ENCODE results near the gene ATG13.

Gene ATG13

DNA sequence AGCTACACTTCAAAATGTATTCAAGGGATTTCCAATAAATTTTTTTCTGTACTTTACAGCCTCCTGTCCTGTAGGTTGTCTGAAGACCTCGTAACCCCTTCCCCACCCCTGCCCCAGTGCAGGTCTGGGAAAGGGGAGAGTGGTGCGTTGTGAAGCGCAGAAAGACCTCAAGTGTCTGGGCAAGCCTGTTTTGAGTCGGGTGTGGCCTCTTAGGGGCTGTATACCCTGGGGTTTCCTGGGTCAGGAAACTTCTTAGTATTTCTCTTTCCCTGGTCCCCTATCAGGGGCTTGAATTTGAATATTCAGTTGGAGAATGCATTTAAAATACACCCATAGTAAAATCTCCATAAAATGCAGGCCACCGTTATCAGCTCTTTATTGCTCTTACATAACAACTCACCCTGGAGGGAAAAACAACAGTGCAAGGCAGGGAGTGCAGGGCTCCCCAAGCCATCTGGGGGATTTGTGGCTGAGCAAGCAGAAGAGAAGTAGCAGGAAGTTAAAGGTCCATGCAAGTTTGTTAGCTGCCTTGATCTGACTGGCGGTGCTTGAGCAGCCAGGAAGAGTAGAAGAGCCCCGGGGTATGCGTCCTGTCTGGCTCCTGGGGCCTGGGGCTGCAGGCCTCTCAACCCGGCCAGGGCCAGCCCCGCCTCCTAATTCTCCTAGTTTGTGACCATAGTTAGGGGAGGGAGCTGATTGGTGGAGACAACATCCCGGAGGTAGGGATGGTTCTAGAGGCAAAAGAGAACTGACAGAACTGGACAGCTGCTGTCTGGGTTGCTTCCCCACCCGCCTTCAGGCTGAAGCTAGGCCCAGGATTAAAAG, 57.3 kb downstream of the ATG13 start:
- DNase-seq (ENCODE audit: insufficient read length, low spot score) (no peak), FAIRE-seq (no peak)

DNA sequence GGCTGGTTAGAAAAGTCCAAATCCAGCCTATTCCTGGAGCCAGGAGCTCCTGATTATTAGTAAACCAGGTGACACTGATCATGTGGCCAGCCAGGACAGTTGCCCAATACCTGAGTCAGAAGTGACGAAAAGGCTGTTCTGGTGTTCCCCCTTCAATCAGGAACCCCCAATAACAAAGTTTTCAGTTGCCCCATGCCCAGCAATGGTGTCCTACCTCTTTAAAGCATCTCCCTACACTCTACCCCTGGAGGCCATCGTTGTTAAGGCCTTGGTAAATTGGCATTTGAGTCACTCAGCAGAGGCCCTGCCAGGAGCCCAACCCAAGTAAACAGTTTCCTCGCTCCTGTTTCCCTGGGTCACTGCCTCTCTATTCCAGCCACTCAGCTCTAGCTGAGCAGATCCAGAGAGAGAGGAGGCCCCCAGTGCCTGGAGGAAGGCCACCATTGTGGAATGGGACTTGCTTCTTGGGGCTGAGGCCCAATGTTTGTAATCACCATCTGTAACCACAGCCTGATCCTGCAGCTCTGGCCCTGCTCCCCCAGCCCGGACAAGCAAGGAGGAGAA, 58.0 kb downstream of the ATG13 start:
- DNase-seq (ENCODE audit: insufficient read length, low spot score) (no peak), FAIRE-seq (no peak)

DNA sequence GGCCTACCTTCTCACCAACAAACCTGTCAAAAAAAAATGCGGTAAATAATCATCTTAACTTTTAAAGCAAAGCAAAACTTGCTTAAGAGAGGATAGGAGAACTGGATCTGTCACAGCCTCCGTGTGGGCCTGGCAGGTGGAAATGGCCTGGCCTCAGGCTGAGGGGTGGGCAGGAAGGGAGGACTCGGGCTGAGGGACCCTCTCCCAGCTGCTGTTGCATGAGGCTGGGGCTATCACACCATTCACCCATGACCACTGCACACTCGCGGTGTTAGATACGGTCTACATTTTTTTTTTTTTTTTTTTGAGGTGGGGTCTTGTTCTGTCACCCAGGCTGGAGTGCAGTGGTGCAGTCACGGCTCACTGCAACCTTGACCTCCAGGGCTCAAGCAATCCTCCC, 58.6 kb downstream of the ATG13 start:
- DNase-seq (ENCODE audit: insufficient read length, low spot score) (no peak), FAIRE-seq (no peak)

DNA sequence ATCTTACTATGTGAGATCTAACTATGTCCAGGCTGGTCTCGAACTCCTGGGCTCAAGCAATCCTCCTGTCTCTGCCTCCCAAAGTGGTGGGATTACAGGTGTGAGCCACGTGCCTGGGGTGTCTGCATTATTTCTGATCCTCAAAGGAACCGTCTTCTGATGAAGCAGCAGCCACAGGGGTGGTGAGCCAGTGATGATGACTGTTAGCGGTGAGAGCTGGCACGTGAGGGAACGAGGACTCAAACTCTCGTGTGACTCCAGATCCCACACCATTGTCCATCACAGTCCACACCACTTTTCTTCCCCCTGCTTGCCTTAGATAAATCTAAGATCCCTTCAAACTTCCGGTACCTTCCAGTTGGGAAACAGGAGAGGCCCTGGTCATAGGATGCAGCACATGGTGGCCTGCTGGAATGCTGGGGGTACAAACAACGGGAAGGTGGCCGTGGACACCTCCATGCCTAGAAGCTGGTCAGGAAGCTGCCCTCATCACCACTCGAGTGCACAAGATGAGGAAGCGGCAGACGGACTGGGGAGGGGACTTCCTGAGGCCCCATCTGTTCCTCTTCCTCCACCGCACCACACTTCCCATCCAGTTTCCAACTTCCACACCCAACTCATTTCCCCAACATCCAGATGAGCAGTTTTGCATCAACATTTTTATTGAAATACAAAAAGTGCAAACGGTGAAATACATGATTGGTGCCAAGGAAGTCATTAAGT, 59.2 kb downstream of the ATG13 start:
- FAIRE-seq (no peak), DNase-seq (ENCODE audit: insufficient read length, low spot score) (no peak)

DNA sequence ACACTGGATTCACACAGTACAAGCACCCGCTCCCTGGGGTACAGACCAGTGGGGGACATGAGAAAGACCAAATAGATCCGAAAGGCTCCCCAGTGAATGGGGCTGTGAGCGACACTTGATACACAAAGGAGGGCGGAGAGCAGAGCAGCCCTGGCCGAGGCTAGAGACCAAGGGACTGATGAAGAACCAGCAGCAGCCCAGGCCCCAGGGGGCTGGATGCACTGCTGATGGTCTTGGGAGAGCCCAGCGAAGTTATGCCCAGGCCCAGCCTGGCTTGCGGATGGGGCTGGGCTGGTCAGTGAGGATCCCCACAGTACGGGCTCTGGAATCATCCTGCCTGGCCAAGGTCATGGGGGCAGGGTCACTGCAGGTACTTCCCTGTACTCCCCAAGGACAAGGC, 59.8 kb downstream of the ATG13 start:
- no peak for FAIRE-seq

DNA sequence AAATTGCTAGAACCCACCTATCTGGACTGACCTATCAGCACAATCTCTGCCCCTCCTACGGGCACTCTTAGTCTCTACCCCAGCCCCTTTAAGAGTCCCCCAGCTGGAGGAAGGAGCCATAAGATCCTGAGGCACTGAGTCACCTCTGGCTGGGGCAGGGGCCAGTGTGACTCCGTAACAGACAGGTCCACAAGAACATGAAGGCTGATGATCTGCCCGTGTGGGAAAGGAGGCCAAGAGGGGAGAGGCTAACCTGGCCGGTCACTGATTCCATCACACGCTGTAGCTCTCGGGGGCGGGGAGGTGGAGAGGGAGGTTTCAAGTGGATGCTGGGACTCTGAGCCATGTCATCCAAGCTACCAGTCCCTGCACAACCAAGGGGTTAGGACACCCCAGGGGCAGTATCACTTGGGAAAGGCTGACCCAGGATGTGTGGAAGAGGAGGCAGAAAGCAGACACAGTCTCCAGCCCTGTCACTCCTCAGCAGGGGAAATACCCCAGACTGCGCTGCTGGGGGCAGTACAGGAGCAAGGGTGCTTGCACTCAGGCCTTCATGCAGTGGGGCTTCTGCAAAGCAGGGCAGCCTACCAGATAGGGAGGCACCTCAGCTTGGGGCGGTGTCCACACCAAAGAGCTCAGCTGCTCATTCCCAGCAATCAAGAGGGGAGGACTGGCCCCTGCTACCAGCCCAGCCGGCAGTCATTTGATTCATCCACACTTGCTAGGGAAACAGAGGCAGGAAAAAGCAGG, 60.8 kb downstream of the ATG13 start:
- no peak for DNase-seq (ENCODE audit: insufficient read length, low spot score)
- no peak for FAIRE-seq

More for the DNA sequence above, 59.8 kb downstream of the ATG13 start:
- no peak for DNase-seq (ENCODE audit: insufficient read length, low spot score)

DNA sequence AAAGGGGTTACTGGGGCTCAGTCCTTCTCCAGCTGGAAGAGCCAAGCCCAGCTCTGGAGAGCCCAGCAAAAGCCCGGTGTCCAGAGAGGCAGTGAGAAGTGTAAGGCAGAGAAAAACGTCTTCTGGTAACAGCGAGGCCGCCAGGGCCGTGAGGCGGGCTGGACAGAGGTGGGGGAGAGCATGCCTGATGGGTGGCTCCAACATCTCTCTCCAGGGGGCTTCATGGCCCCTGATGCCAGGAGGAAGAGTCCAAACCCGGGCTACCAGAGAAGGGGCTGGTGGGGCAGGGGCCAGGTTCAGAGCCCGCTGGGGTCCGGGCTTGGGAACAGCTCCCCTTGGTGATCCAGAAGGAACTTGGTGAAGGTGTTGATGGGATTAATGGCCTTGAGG, 61.4 kb downstream of the ATG13 start:
- FAIRE-seq (no peak), DNase-seq (ENCODE audit: insufficient read length, low spot score) (no peak)

DNA sequence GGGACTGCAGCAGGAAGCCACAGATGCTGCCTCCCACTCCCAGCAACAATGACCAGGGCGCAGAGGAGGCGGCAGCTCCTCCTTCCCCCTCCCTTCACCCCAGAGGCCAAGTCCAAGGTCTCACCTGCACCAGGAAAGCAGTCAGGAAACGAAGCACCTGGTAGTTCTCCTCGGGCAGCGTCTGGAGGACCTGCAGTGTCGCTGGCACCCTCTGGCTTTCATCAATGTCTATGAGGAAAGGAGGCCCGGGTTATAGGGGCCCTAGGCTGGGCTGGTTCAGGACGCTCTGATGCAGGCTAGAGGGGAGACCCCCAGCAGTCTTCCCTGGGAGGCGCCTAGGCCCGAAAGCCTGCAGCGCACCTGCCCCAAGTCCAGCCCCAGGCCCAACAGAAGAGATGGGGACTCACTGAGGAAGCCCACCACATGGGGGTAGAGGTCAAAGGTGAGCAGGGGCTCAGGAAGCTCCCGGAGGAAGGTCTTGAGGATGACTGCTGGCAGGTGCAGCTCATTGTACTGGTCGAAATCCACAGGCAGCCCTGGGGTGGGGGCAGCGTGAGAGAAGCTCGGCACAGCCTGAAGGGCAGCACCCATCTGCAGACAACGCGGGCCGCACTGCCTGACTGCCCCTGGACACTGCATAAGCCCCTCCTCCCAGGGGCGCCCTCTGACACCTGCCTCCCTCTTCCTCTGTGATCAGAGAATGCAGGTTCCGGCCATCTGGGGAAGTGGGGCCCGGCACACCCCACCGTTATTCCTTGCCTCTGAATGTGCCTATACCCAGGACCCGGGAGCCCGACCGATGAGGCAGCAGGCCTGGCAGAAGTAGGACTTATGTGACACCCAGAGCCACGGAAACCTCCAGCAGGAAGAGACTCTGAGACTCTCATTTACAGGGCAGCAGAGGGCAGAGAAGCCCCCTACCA, 62.1 kb downstream of the ATG13 start:
- FAIRE-seq: no peak

DNA sequence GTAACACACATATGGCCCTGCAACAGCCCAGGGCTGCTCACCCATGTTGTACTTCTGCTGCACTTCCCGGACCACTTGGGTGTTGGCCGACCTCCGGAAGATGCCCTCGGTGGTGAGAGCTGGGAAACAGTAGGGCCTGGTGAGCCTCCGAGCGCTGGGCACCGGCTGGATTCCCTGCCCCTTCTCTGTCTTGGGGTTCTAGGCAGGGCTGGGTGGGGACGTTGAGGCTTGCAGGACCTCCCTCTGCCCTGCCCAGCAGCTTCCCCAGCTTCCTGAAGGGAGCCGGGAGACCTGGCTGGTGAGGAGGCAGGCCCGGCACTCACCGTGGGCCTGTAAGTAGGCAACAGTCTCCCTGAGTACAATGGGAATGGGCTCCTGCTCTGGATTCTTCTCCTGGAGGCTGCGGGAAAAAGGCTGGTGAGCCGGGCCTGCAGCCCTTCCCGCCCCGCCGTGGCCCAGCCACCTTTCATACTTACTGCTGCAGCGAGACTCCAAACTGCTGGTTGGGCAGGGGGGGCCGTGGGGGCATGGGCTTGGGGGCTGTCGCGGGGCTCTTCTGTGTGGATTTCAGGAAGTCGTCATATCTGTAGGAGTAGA, 62.9 kb downstream of the ATG13 start:
- no peak for DNase-seq (ENCODE audit: insufficient read length, low spot score)
- FAIRE-seq: no peak

More for the DNA sequence above, 62.1 kb downstream of the ATG13 start:
- no peak for DNase-seq (ENCODE audit: insufficient read length, low spot score)

DNA sequence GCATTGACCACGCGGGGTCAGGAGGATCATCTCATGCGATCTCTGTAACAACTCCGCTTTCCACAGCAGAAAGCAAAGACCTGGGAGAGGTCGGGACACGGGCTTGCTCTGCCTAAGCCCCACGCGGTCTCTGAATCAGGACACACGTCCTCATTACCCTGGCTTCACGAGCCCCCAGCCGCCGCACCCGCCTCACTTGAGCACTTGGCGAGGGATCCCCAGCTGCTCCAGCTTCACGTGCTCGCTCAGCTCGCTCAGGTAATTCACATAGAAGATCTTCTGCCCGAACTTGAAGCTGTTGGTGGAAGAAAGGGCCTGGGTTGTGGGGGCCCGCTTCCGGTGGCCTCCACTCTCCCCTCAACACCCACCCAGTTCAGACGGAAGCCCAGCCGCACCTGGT, 63.5 kb downstream of the ATG13 start:
- FAIRE-seq (no peak), DNase-seq (ENCODE audit: insufficient read length, low spot score) (no peak)

DNA sequence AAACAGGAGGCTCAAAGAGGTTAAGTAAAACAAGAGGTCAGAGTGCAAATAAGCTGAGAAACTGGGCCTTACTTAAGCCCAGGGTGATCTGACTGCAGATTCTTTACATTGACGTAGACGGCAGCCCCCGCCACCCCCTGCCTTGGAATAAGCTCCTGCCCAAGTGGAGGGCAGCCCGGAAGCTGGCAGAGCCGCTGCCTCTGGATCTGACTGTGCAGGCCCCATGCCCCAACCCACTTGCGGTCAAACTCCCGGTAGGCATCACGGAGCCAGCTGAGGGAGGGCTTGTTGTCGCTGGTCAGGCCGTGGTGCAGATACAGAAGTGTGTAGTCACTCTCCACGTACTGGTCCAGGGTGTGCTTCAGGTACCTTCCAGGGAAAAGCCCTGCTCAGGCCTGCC, 64.5 kb downstream of the ATG13 start:
- no peak for DNase-seq (ENCODE audit: insufficient read length, low spot score)
- FAIRE-seq: no peak

DNA sequence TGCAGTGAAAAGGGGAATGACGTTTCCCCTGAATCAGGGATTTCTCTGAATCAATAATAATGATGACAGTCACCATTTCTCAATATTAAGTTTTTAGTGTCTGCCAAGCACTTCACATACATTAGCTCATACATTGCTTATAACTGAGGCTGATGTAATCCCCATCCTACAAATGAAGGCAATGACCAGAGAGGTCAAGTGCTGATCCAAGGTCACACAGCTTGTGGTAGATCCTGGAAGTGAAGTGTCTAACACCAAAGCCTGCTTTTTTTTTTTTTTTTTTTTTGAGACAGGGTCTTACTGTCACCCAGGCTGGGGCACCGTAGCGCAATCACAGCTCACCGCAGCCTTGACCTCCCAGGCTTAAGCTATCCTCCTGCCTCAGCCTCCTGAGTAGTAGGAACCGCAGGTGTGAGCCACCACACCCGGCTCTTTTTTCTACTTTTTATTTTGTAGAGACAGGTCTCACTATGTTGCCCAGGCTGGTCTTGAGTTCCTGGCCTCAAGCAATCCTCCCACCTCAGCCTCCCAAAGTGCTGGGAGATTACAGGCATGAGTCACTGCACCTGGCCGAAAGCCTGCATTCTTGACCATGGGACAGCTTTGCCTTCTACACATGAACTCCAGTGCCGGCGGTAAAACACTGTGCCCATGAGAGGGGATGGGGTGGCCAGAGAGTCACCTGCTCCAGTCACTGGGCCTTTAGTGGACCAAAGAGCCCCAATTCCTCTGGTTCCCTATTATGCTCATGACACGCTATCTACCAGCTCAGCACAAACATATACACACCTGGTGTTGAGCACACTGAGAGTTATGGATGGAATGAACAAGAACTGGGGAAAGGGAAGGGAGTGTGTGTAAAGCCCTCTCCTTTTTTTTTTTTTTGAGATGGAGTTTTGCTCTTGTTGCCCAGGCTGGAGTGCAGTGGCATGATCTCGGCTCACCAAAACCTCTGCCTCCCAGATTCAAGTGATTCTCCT, 65.7 kb downstream of the ATG13 start:
- FAIRE-seq (no peak), DNase-seq (ENCODE audit: insufficient read length, low spot score) (no peak)

DNA sequence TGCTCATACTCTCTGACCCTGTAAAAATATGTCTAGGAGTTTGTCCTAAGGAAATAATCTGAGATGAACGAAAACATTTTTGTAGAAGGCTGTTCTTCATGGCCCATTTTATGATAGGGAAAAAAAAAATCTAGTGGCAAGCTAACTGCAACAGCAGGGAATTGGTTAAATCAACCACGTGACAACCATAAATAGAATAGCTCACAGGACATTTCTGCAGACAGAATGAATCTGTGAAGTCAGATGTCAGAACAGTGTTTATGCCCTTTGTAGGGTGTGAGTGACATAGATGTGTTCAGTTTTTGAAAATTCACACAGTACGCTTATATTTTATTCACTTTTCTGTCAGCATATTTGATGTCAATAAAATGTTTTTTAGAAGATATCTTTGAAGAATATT, 67.0 kb downstream of the ATG13 start:
- no peak for DNase-seq (ENCODE audit: insufficient read length, low spot score)
- no peak for FAIRE-seq

DNA sequence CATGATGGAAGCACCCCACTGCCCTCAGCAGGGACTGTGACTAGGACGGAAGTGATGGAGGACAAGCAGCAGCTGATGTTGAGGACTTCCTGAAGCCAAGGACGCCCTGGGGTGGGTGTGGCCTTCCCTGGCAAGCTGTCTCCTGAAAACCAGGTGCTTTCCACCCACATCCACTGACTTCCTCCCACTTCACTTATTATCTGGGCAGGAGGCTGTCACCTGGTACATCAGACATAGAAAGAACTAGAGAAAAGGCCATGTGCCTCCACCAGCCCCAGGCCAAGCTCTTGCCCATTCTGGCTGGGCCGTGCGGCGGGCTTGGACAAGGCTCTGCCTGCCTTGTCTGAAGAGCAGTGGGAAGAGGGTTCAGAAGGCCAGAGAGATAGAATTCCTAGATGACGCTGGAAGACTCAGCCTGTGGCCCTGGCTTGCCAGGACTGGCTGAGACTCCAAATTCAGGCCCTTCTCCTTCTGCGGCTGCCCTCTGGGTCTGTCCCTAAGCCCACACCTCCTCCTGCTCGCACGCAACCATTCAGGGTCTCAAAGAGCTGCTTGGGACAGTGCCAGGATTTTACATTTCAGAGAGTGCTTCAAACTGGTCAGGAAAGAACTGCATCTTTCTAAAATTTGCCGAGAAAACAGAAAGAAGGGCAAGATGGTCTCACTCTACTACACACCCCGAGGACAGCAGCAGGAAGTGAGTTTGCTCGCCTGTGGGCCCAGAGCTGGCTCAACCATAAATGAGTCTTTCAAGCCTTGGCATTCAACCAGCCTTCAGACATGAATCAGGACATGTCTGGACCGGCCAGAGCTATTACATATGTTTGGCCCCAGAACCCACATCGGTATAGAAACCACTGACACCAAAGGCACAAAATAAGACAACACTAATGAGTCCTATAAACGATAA, 69.8 kb downstream of the ATG13 start:
- FAIRE-seq (no peak), DNase-seq (ENCODE audit: insufficient read length, low spot score) (no peak)

DNA sequence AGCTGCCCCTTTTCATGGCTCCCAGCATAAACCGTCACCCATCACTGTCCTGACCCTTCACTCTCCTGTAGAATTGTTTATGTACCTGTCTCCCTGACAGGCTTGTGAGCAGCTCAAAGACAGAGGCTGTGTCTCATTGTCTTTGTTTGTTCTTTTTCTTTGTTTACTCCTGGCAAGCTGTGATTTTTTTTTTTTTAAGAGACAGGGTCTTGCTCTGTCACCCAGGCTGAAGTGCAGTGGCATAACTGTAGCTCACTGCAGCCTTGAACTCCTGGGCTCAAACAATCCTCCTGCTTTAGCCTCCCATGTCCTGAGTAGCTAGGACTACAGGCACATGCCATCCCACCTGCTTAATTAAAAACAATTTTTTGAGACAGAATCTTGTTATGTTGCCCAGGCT, 73.3 kb downstream of the ATG13 start:
- FAIRE-seq (no peak), DNase-seq (ENCODE audit: insufficient read length, low spot score) (no peak)

DNA sequence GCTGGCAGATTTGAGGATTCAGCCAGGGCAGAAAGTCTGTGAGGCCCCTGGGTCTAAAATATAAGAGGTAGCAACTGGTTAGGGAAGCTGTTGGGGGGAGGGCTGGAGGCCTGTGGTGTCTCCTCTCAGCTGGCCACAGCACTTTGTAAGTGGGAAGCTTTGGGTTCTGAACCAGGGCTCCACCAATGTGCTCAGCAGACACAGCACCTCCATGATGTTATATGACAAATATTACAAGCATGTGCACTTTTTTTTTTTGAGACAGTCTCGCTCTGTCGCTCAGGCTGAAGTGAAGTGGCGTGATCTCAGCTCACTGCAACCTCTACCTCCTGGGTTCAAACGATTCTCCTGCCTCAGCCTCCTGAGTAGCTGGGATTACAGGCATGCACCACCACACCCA, 75.1 kb downstream of the ATG13 start:
- DNase-seq (ENCODE audit: insufficient read length, low spot score) (no peak), FAIRE-seq (no peak)

DNA sequence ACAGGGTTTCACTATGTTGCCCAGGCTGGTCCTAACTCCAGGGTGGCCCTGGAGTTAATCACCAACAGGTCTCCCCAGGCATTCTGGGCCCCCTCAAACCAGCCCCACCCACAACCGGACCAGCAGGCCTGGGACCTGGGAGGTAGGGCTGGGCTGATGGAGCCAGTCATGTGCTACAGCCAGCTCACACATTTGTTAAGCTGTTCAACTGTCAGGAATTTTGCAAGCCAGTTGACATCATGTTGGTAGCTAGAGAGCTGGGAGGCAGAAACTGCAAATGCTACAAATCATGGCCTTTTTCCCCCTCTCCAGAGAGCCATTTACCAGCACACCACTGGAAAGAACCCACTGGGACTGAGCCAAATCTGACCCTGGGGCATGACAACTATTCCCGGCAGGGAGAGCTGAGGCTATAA, 76.3 kb downstream of the ATG13 start:
- FAIRE-seq (no peak), DNase-seq (ENCODE audit: insufficient read length, low spot score) (no peak)

DNA sequence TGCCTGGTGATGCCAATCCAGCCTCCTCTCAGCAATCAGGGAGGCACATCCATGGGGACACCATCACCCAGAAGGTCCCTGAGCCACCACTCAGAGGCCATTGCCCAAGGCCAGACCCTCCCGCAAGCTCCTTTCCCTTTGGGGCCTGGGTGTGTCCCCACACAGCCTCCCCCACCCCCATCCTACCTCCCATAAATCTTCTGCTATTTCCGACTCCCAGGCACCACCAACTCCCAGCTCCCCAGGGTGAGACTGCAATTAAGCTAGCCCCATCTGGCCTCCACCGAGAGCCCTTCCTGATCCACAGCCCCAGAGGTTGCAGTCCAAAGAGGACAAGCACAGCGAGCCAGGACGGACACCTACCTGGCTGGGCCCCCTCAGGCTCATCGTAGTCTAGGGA, 76.7 kb downstream of the ATG13 start:
- DNase-seq (ENCODE audit: insufficient read length, low spot score) (no peak), FAIRE-seq (no peak)

All from HTR-8/SVneo (cell line).